HK-2 (cell line): ENCODE measurements around the gene A3GALT2.

Source experiments
- DNase-seq: peaks from one replicate; pipeline ENCODE4 v3.0.0-alpha.2; 2018; ENCODE audit not compliant: unreplicated experiment

The A3GALT2 gene

DNA sequence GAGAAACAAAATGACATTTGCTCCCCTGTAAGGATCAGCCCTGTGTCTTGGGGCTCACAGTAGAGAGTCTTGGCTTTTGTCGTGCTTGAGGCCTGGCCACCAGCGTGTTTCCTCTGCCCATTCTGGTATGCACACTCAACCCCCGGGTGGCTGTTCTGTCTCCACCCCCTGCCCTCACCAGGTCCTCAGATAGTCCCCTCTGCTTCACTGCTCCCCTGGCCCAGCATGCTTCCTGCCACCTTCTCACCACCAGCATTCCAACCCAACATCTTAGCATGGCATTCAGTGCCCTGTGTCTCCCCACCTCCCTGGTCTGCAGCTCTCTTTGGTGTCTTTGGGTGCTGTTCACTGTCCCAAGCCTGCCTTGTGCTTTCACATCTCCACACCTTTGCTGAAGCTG lies 48.4 kb downstream of the A3GALT2 start:
- DNase-seq, result no peak

- DNase-seq, result no peak
These were observed 49.0 kb downstream of the A3GALT2 start for GRCh38 chr1:33271666-33272505.

DNA sequence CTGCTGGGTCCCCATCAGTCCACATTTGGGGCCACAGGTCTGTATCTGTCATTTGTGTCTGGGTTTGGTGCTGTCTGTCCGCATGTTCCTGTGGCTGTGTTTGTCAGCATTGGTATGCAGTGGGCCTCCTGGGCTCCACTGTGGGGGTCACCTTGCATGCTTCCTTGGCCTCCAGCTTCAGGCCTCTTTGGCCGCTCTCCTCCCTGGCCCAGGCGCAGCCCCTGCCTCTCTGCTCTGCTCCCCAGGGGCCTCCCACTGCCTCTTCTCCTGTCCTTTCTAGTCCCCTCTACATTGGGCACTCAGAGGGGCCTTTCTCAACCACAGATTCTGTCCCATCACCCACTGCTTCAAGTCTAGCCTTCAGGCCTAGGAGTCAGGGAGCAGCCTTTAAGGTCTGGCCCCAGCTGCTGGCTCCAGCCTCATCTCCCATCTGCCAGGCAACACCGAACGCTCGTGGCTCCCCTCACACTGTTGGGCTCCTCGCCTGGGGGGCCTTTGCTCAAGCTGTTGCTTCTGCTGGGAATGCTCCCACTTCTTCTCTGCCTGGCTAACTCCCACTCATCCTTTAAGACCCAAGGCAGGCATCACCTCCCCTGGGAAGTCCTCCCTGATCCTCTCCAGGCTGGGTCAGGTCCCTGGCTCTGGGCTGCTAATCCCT lies 50.0 kb downstream of the A3GALT2 start:
- no peak for DNase-seq

- no peak for DNase-seq
These were observed 50.5 kb downstream of the A3GALT2 start for GRCh38 chr1:33270379-33270778.

DNA sequence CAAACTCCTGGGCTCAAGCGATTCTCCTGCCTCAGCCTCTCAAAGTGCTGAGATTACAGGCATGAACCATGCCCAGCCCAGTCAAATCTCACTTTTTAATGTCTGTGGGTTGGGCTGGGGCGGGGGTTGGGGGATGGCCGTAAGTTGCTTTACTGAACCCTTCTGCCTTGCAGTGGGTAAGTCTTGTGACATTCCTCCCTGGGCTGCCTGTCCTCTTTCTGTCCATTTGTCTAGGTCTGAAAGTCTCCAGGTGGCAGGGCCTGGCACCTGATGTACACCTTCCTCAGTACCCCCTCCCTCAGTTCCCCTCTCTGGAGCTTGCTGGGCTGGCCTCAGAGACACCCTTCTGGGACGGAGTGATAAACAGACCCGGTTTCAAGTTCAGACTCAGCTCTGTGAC lies 51.3 kb downstream of the A3GALT2 start:
- no peak for DNase-seq

- DNase-seq, result no peak
These were observed 51.8 kb downstream of the A3GALT2 start for GRCh38 chr1:33268927-33269610.

GRCh38 chr1:33268457-33268856 lies 52.4 kb downstream of the A3GALT2 start:
- DNase-seq, result no peak

DNA sequence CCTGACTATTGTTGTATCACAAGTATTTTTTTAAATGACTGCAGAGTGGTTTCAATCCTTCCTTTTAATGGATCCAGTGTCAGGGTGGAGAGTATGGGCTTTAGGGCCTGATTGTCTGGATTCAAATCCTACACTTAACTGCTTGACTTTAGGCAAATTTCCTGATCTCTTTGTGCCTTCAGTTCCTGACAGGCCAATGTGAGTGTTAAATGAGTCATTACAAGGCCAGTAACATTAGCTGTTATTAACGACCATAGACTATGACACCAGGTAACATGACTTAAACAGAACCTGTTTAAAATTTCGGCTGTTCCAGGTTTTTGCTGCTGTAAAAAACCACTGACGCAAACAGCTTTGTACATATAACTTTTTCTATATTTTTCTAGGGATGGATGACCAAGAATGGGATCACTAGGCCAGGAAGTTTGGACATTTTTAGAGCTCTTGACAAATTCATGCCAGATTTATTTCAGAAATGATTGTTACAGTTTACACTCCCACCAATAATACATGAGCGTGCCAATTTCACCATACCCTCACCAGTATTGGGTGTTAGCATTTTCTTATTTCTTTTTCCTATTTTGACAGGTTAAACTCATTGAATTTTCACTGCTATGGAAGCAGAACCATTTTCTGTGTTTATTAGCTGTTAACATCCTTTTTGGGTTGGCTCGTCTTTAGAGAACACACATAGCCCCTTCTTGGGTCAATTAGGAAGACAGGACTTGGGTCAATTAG lies 53.3 kb downstream of the A3GALT2 start:
- DNase-seq, result no peak

- no peak for DNase-seq
These were observed 54.1 kb downstream of the A3GALT2 start for GRCh38 chr1:33266766-33267165.

GRCh38 chr1:33265780-33266605 lies 54.9 kb downstream of the A3GALT2 start:
- DNase-seq, result no peak

- DNase-seq, result no peak
These were observed 56.9 kb downstream of the A3GALT2 start for GRCh38 chr1:33263890-33264504.

GRCh38 chr1:33261344-33261743 lies 59.6 kb downstream of the A3GALT2 start:
- no peak for DNase-seq

DNA sequence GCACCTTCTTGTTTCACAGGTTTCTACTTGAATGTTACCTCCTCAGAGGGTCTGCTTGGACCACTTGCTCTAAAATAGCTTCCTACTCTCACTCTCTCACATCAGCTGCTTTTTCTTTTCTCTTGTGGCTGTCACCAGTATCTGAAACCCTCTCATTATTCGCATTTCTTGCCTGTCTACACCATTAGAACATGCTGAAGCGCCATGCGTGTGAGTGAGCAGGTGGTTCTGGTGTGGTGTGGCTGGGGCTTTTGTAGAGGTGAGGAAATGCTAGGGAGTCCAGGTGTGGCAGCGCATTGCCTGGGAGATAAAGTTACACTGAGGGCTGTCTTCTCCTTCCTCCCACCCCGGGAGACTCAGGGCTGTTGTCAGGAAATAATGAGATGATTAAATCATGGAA lies 60.5 kb downstream of the A3GALT2 start:
- DNase-seq, result no peak

DNA sequence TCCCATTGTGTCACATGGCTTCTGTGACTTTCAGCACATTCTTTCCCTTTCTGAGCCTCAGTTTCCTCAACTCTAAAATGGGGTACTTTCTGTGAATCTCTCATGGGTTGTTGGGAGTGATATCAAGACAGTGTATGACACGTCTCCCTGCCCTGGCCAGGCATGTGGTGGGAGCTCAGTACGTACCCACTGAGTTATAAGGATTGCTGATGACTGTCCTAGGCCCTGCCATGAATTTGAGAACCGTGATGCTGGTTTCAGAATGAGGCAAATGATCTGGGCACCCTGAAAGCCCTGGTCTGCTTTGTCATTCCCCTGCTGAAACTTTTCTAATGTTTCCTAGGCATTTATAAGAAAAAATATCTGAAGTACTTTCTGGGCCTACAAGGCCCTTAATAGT lies 61.0 kb downstream of the A3GALT2 start:
- DNase-seq, result no peak

DNA sequence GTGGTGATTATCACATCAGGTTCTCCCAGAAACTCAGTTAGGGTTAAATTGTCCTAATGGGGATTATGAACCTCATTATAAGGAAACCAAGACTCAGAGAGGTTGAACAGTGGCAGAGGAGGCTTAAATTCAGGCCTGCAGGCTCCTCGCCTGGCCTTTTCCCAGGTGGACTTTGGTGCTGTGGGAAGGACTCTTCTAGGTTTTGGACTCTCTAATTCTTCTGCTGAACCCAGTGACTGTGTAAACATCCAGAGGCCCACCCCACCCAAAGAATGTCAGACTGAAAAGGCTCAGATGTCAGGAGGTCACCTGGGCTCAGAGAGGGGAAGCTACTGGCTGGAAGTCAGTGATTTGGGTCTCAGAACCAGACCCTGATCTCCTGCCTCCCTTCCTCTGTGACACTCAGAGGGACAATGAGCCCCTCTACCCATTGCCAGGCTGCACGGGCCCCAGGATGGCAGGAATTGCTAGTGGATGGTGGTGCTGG lies 62.1 kb downstream of the A3GALT2 start:
- DNase-seq, result no peak

GRCh38 chr1:33257772-33258712 lies 62.9 kb downstream of the A3GALT2 start:
- no peak for DNase-seq

GRCh38 chr1:33257207-33257771 lies 63.6 kb downstream of the A3GALT2 start:
- no peak for DNase-seq
